ENCODE measurements around the gene COL6A3. TPM values are rescaled to one million over a fixed set of nuclear protein-coding genes. Genes with fewer than 3 reads are reported as not detected.

The COL6A3 gene
- total and polyA plus RNA-seq, 2 donors (not counting 1 experiment from before 2014, with no cell fraction given) = 316 to 1,525 TPM

- TF ChIP-seq CTCF (conservative IDR thresholded peaks at IDR 0.05 in 1 of 2, IDR thresholded peaks at IDR 0.05 in 1 of 2; ENCODE audit: low read depth in 1 of 2, low read length in 2 of 2) (no peak), EZH2 (IDR thresholded peaks at IDR 0.05; ENCODE audit: low read length, missing control alignments) (no peak)
- no peaks in the 10 kb centered on the region for H3K36me3 ChIP-seq (ENCODE audit: control insufficient read depth, insufficient read depth, low read length)
- no peak overlapping the region for H3K4me3 ChIP-seq (replicated peaks in 1 of 4; ENCODE audit: control extremely low read depth in 1 of 4, insufficient read depth in 1 of 4, low read depth in 3 of 4, low read length in 4 of 4)
- no peaks in the 10 kb centered on the region for H3K27me3 ChIP-seq (ENCODE audit: control insufficient read depth, insufficient read depth, low read length)
- H4K20me1 ChIP-seq (ENCODE audit: control insufficient read depth, extremely low read depth, insufficient read depth, low read length) = no peaks in the 10 kb centered on the region
- no peaks in the 10 kb centered on the region for H3K9me3 ChIP-seq (ENCODE audit: control insufficient read depth, insufficient read depth, low read depth, low read length)
- H3K4me1 ChIP-seq (ENCODE audit: control insufficient read depth, extremely low read depth, insufficient read depth, low read length) = peaks cover 32% of the 10 kb centered on the region
- H3K9ac ChIP-seq (ENCODE audit: insufficient read depth, low read length) = no peak overlapping the region
- H3K27ac ChIP-seq (ENCODE audit: insufficient read depth, low read length) = peak overlapping the region; percentile 80
- H2AFZ ChIP-seq (ENCODE audit: low read length) = no peak overlapping the region
- no peak for DNase-seq (ENCODE audit: low read depth in 2 of 2)
- H3K79me2 ChIP-seq (ENCODE audit: control insufficient read depth, insufficient read depth, low read length) = no peaks in the 10 kb centered on the region
- H3K4me2 ChIP-seq (ENCODE audit: extremely low read depth, insufficient read depth, low read length) = no peak overlapping the region
Observed at GRCh38 chr2:237280939-237281338, 133.0 kb downstream of the COL6A3 start.

GRCh38 chr2:237280229-237280628, 133.7 kb downstream of the COL6A3 start:
- Histone ChIP-seq H3K4me2 (ENCODE audit: extremely low read depth, insufficient read depth, low read length) (no peak overlapping the region), H3K9me3 (ENCODE audit: control insufficient read depth, insufficient read depth, low read depth, low read length) (no peaks in the 10 kb centered on the region), H3K4me1 (ENCODE audit: control insufficient read depth, extremely low read depth, insufficient read depth, low read length) (peaks cover 32% of the 10 kb centered on the region), H3K4me3 (replicated peaks in 1 of 4; ENCODE audit: control extremely low read depth in 1 of 4, insufficient read depth in 1 of 4, low read depth in 3 of 4, low read length in 4 of 4) (no peak overlapping the region), H3K79me2 (ENCODE audit: control insufficient read depth, insufficient read depth, low read length) (no peaks in the 10 kb centered on the region), H3K27me3 (ENCODE audit: control insufficient read depth, insufficient read depth, low read length) (no peaks in the 10 kb centered on the region), H3K36me3 (ENCODE audit: control insufficient read depth, insufficient read depth, low read length) (no peaks in the 10 kb centered on the region), H3K9ac (ENCODE audit: insufficient read depth, low read length) (no peak overlapping the region), H4K20me1 (ENCODE audit: control insufficient read depth, extremely low read depth, insufficient read depth, low read length) (no peaks in the 10 kb centered on the region), H2AFZ (ENCODE audit: low read length) (no peak overlapping the region), H3K27ac (ENCODE audit: insufficient read depth, low read length) (peak overlapping the region; percentile 80)
- peak; percentile 98 to 99 for DNase-seq (ENCODE audit: low read depth in 2 of 2)
- TF ChIP-seq CTCF (conservative IDR thresholded peaks at IDR 0.05 in 1 of 2, IDR thresholded peaks at IDR 0.05 in 1 of 2; ENCODE audit: low read depth in 1 of 2, low read length in 2 of 2) (no peak), EZH2 (IDR thresholded peaks at IDR 0.05; ENCODE audit: low read length, missing control alignments) (no peak)

- H3K79me2 ChIP-seq (ENCODE audit: control insufficient read depth, insufficient read depth, low read length) = no peaks in the 10 kb centered on the region
- H3K27ac ChIP-seq (ENCODE audit: insufficient read depth, low read length) = peak overlapping the region; percentile 80
- no peak overlapping the region for H3K4me3 ChIP-seq (replicated peaks in 1 of 4; ENCODE audit: control extremely low read depth in 1 of 4, insufficient read depth in 1 of 4, low read depth in 3 of 4, low read length in 4 of 4)
- no peak overlapping the region for H2AFZ ChIP-seq (ENCODE audit: low read length)
- H3K4me2 ChIP-seq (ENCODE audit: extremely low read depth, insufficient read depth, low read length) = peak overlapping the region; percentile 38
- H3K9me3 ChIP-seq (ENCODE audit: control insufficient read depth, insufficient read depth, low read depth, low read length) = no peaks in the 10 kb centered on the region
- DNase-seq (ENCODE audit: low read depth in 2 of 2) = peak in 1 of 2 donors; percentile 46
- H3K36me3 ChIP-seq (ENCODE audit: control insufficient read depth, insufficient read depth, low read length) = no peaks in the 10 kb centered on the region
- H3K9ac ChIP-seq (ENCODE audit: insufficient read depth, low read length) = peak overlapping the region; percentile 18
- no peaks in the 10 kb centered on the region for H3K27me3 ChIP-seq (ENCODE audit: control insufficient read depth, insufficient read depth, low read length)
- peaks cover 32% of the 10 kb centered on the region for H3K4me1 ChIP-seq (ENCODE audit: control insufficient read depth, extremely low read depth, insufficient read depth, low read length)
- no peaks in the 10 kb centered on the region for H4K20me1 ChIP-seq (ENCODE audit: control insufficient read depth, extremely low read depth, insufficient read depth, low read length)
- TF ChIP-seq CTCF (conservative IDR thresholded peaks at IDR 0.05 in 1 of 2, IDR thresholded peaks at IDR 0.05 in 1 of 2; ENCODE audit: low read depth in 1 of 2, low read length in 2 of 2) = no peak
- no peak for TF ChIP-seq EZH2 (IDR thresholded peaks at IDR 0.05; ENCODE audit: low read length, missing control alignments)
Observed at GRCh38 chr2:237279012-237279768, 134.8 kb downstream of the COL6A3 start.
